ENCODE results near the gene CLMN.
"Not testable (repeated sequence)": the region's sequence is repeated elsewhere in the genome, so short reads cannot be mapped to it uniquely, and the experiment has no call there.

CLMN gene

GRCh38 chr14:95285566-95285965 is 34.1 kb downstream of the CLMN start:
- no peak for DNase-seq (ENCODE audit: low read depth)

GRCh38 chr14:95283802-95284201 is 35.9 kb downstream of the CLMN start:
- not testable (repeated sequence) for DNase-seq (ENCODE audit: low read depth)

- DNase-seq (ENCODE audit: low read depth), result not testable (repeated sequence)
These were observed 36.7 kb downstream of the CLMN start for GRCh38 chr14:95282986-95283380.

GRCh38 chr14:95282354-95282985 is 37.2 kb downstream of the CLMN start:
- no peak for DNase-seq (ENCODE audit: low read depth)

GRCh38 chr14:95281560-95282176 is 38.0 kb downstream of the CLMN start:
- DNase-seq (ENCODE audit: low read depth), result no peak

GRCh38 chr14:95275494-95275893 is 44.2 kb downstream of the CLMN start:
- no peak for DNase-seq (ENCODE audit: low read depth)

- DNase-seq (ENCODE audit: low read depth), result no peak
These were observed 44.8 kb downstream of the CLMN start for GRCh38 chr14:95274874-95275273.

GRCh38 chr14:95274279-95274678 is 45.4 kb downstream of the CLMN start:
- DNase-seq (ENCODE audit: low read depth), result no peak

- DNase-seq (ENCODE audit: low read depth), result no peak
These were observed 46.4 kb downstream of the CLMN start for GRCh38 chr14:95273001-95273978.

- DNase-seq (ENCODE audit: low read depth), result no peak
These were observed 47.7 kb downstream of the CLMN start for GRCh38 chr14:95272057-95272456.

GRCh38 chr14:95270203-95270602 is 49.5 kb downstream of the CLMN start:
- DNase-seq (ENCODE audit: low read depth), result no peak

- no peak for DNase-seq (ENCODE audit: low read depth)
These were observed 50.2 kb downstream of the CLMN start for GRCh38 chr14:95269493-95269892.

GRCh38 chr14:95268350-95268749 is 51.4 kb downstream of the CLMN start:
- no peak for DNase-seq (ENCODE audit: low read depth)

GRCh38 chr14:95267306-95267705 is 52.4 kb downstream of the CLMN start:
- DNase-seq (ENCODE audit: low read depth), result no peak

GRCh38 chr14:95265106-95266094 is 54.3 kb downstream of the CLMN start:
- no peak for DNase-seq (ENCODE audit: low read depth)

GRCh38 chr14:95264271-95264973 is 55.3 kb downstream of the CLMN start:
- DNase-seq (ENCODE audit: low read depth), result no peak

- DNase-seq (ENCODE audit: low read depth), result no peak
These were observed 56.0 kb downstream of the CLMN start for GRCh38 chr14:95263527-95264231.

GRCh38 chr14:95262511-95262891 is 57.2 kb downstream of the CLMN start:
- DNase-seq (ENCODE audit: low read depth), result no peak

GRCh38 chr14:95261616-95262510 is 57.8 kb downstream of the CLMN start:
- DNase-seq (ENCODE audit: low read depth), result no peak
